ENCODE results near the gene DACH1.

DNA sequence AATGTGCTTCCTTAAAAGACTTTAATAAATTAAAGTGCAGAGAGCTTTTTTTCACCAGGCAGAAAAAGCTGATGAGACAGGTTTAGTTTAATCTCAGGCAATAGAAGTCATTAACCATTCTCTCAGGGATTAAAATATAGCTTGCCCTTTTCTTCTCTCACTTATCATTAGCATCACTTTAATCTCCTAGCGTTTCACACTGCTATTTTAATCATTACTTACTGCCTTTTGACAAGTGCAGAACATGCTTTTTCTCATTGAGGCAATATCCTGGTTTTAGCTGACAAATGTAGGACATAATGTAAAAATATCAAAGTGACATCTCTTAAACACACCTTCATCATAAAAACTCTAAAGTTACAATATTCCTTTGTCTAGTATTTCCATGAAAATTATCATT lies 94.6 kb downstream of the DACH1 start:
- TF ChIP-seq, protein P1, sequence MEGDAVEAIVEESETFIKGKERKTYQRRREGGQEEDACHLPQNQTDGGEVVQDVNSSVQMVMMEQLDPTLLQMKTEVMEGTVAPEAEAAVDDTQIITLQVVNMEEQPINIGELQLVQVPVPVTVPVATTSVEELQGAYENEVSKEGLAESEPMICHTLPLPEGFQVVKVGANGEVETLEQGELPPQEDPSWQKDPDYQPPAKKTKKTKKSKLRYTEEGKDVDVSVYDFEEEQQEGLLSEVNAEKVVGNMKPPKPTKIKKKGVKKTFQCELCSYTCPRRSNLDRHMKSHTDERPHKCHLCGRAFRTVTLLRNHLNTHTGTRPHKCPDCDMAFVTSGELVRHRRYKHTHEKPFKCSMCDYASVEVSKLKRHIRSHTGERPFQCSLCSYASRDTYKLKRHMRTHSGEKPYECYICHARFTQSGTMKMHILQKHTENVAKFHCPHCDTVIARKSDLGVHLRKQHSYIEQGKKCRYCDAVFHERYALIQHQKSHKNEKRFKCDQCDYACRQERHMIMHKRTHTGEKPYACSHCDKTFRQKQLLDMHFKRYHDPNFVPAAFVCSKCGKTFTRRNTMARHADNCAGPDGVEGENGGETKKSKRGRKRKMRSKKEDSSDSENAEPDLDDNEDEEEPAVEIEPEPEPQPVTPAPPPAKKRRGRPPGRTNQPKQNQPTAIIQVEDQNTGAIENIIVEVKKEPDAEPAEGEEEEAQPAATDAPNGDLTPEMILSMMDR (IDR thresholded peaks at IDR 0.05; ENCODE audit: low read depth, low read length) = no peak
- no peak for TF ChIP-seq MAX (IDR thresholded peaks at IDR 0.05; ENCODE audit: low read depth, low read length)

Measured in NB4 (cell line).